OCI-LY1 (cell line): ENCODE data around the gene SNED1.

Experiments used
- CTCF ChIP-seq: fragments of 200-600 bp; sonication (generic), shearing (Covaris generic); IDR thresholded peaks from 2 replicates; pipeline ENCODE4 v1.5.1; 2017; ENCODE audit warnings: mild to moderate bottlenecking, antibody characterized with exemption, low read length, moderate library complexity, mixed read lengths
- EZH2 ChIP-seq: fragments of 200-600 bp; sonication (generic), shearing (Covaris generic); IDR thresholded peaks from 2 replicates; pipeline ENCODE4 v1.8.0; 2017; ENCODE audit warnings: borderline replicate concordance, mixed run types, mild to moderate bottlenecking, antibody characterized with exemption, low read length, moderate library complexity, mixed read lengths

GRCh38 chr2:241009601-241010530 is 11.4 kb downstream of the SNED1 start:
- TF ChIP-seq CTCF (no peak), EZH2 (no peak)
